Stomach (tissue), 4 donors: ENCODE results near the gene OSM.

Experiments used
- CTCF ChIP-seq, 7 experiments: fragments of 450-650 bp in 4 of 7; fragments of 200-600 bp in 3 of 7; sonication (generic) in 3 of 7; IDR thresholded peaks; one replicate each; pipeline ENCODE4 v1.5.1; 2016 to 2019; ENCODE audit warnings: antibody characterized with exemption in 7 of 7, control low read depth in 2 of 7, mild to moderate bottlenecking in 1 of 7
- EP300 ChIP-seq: sonication (generic); formaldehyde crosslinking; IDR thresholded peaks from one replicate; pipeline ENCODE4 v1.6.1; 2017; ENCODE audit warnings: antibody characterized with exemption
- POLR2A ChIP-seq, 4 donors: fragments of 450-650 bp; IDR thresholded peaks; one replicate each; pipeline ENCODE4 v1.6.1; 2016; ENCODE audit warnings: antibody characterized with exemption in 4 of 4, control low read depth in 2 of 4, mild to moderate bottlenecking in 1 of 4, moderate library complexity in 1 of 4

GRCh38 chr22:30284172-30284571 is 17.5 kb upstream of the OSM start:
- TF ChIP-seq CTCF (IDR thresholded peaks at IDR 0.05) (no peak), POLR2A (IDR thresholded peaks at IDR 0.05) (no peak), EP300 (no peak)
